GM19452 (cell line): ENCODE data around the gene SMPD3.
A peak's percentile ranks its signal among the peaks of the same experiment; 100 is the strongest.

Experiments used
- ATAC-seq: cut with Tn5 transposase; IDR thresholded peaks from one replicate; pipeline ENCODE4 v1.9.1; 2021; ENCODE audit not compliant: unreplicated experiment

The SMPD3 gene

GRCh38 chr16:68359398-68360191, 88.7 kb downstream of the SMPD3 start:
- no peak for ATAC-seq

GRCh38 chr16:68358951-68359350, 89.4 kb downstream of the SMPD3 start:
- ATAC-seq: no peak

- ATAC-seq: no peak
These were observed 90.4 kb downstream of the SMPD3 start for GRCh38 chr16:68357923-68358322.

- no peak for ATAC-seq
These were observed 90.8 kb downstream of the SMPD3 start for GRCh38 chr16:68357521-68357922.

GRCh38 chr16:68356919-68357286, 91.4 kb downstream of the SMPD3 start:
- ATAC-seq: no peak

GRCh38 chr16:68356249-68356918, 91.9 kb downstream of the SMPD3 start:
- peak; percentile 83 for ATAC-seq

- ATAC-seq: no peak
These were observed 92.7 kb downstream of the SMPD3 start for GRCh38 chr16:68355447-68356248.

GRCh38 chr16:68354816-68355215, 93.5 kb downstream of the SMPD3 start:
- ATAC-seq: no peak

- ATAC-seq: no peak
These were observed 94.9 kb downstream of the SMPD3 start for GRCh38 chr16:68353366-68353765.

- no peak for ATAC-seq
These were observed 96.3 kb downstream of the SMPD3 start for GRCh38 chr16:68351991-68352431.

- ATAC-seq: no peak
These were observed 96.8 kb downstream of the SMPD3 start for GRCh38 chr16:68351463-68351862.

GRCh38 chr16:68350813-68351350, 97.4 kb downstream of the SMPD3 start:
- ATAC-seq: no peak

- ATAC-seq: no peak
These were observed 98.4 kb downstream of the SMPD3 start for GRCh38 chr16:68349838-68350410.

GRCh38 chr16:68348639-68349445, 99.5 kb downstream of the SMPD3 start:
- ATAC-seq: no peak

GRCh38 chr16:68347605-68348004, 100.7 kb downstream of the SMPD3 start:
- ATAC-seq: no peak

GRCh38 chr16:68346892-68347480, 101.3 kb downstream of the SMPD3 start:
- ATAC-seq: no peak

- no peak for ATAC-seq
These were observed 102.2 kb downstream of the SMPD3 start for GRCh38 chr16:68345958-68346635.

- ATAC-seq: no peak
These were observed 102.9 kb downstream of the SMPD3 start for GRCh38 chr16:68345351-68345810.

GRCh38 chr16:68344252-68344651, 104.1 kb downstream of the SMPD3 start:
- ATAC-seq: no peak
